IPS-NIHi11 (cell line): ENCODE results near the gene ATP6V0B.

Experiments
- DNase-seq: peaks from one replicate; pipeline ENCODE4 v3.0.0; 2012; ENCODE audit warnings: mixed read lengths, low spot score

ATP6V0B gene

DNA sequence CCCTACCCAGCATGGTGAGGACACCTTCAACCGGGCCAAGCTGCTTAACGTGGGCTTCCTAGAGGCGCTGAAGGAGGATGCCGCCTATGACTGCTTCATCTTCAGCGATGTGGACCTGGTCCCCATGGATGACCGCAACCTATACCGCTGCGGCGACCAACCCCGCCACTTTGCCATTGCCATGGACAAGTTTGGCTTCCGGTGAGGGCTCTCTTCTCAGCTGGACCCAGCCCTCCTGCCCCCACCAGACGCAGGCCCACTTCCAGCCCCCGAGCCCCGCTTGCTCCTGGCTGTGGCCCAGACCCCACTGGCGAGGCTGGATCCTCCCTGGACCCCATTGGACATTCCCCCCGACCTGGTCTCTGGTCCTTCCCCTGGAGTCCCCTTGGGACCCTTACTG is 10.1 kb downstream of the ATP6V0B start:
- DNase-seq = no peak

DNA sequence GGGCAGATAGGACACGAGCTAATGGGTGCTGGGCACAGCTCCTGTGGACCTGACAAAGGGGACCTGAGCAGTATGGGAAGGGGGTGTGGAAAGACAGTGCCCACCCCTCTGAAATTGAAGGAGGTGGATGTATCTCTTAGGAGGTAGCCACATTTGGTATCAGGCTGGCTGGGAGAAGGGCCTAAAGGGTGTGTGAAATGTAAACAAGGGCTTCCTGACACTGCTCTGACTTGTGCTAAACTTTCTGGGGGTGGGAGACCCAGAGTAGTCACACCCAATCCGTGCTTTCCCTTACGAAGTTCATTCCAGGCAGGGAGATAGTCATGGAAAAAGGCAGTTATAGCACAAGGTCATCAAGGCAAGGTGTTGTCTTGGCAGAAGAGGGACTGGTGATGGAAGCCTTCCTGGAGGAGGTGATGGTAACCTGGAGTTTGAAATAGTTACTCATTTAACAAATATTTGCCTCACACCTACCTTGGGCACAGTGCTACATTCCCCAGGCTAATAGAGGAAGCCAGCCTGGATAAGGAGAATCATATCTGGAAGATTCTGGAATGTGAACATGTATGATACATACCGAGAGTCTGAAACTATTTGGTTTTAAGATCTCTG is 11.3 kb downstream of the ATP6V0B start:
- DNase-seq = no peak

DNA sequence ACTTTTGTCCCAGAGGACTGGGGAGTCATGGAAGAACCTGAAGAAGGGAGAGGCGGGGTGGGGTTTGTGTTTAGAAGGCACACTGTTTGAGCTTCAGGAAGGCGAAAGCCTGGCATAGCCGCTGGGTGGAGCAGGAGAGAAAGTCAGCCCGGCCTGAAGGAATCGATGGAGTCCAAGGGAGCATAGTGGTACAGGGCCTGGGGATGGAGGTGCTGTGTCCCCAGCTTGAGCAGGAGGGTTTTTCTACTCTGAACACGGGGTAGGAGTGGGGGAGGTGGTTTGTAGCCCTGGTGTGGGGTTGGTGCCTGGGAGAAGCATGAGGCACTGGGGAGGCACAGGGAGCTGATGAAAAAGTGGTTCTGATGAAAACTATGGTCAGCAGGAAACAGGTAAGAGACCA is 12.0 kb downstream of the ATP6V0B start:
- DNase-seq = no peak

- DNase-seq = no peak
Observed at GRCh38 chr1:43987159-43987902, 12.6 kb downstream of the ATP6V0B start.

DNA sequence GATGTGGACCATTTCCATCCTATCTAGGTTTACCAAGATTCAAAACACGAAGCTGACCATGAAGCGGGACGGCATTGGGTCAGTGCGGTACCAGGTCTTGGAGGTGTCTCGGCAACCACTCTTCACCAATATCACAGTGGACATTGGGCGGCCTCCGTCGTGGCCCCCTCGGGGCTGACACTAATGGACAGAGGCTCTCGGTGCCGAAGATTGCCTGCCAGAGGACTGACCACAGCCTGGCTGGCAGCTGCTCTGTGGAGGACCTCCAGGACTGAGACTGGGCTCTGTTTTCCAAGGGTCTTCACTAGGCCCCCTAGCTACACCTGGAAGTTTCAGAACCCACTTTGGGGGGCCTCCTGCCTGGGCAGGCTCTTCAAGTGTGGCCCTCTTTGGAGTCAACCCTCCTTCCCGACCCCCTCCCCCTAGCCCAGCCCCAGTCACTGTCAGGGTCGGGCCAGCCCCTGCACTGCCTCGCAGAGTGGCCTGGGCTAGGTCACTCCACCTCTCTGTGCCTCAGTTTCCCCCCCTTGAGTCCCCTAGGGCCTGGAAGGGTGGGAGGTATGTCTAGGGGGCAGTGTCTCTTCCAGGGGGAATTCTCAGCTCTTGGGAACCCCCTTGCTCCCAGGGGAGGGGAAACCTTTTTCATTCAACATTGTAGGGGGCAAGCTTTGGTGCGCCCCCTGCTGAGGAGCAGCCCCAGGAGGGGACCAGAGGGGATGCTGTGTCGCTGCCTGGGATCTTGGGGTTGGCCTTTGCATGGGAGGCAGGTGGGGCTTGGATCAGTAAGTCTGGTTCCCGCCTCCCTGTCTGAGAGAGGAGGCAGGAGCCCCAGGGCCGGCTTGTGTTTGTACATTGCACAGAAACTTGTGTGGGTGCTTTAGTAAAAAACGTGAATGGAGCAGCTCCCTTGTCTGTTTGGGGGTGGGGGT is 15.8 kb downstream of the ATP6V0B start:
- no peak for DNase-seq

GRCh38 chr1:43991200-43991475 is 16.4 kb downstream of the ATP6V0B start:
- DNase-seq = no peak

GRCh38 chr1:43991476-43992231 is 16.9 kb downstream of the ATP6V0B start, which contains the start of gene CCDC24:
CCDC24 (plus strand) TSS chr1:43991599; CDS start chr1:43991879, 280 bp downstream.
- peak; percentile 88 for DNase-seq

GRCh38 chr1:43992232-43992995 is 17.7 kb downstream of the ATP6V0B start:
- no peak for DNase-seq

GRCh38 chr1:43993206-43993914 is 18.6 kb downstream of the ATP6V0B start:
- no peak for DNase-seq

GRCh38 chr1:43994071-43994470 is 19.3 kb downstream of the ATP6V0B start:
- DNase-seq = no peak

DNA sequence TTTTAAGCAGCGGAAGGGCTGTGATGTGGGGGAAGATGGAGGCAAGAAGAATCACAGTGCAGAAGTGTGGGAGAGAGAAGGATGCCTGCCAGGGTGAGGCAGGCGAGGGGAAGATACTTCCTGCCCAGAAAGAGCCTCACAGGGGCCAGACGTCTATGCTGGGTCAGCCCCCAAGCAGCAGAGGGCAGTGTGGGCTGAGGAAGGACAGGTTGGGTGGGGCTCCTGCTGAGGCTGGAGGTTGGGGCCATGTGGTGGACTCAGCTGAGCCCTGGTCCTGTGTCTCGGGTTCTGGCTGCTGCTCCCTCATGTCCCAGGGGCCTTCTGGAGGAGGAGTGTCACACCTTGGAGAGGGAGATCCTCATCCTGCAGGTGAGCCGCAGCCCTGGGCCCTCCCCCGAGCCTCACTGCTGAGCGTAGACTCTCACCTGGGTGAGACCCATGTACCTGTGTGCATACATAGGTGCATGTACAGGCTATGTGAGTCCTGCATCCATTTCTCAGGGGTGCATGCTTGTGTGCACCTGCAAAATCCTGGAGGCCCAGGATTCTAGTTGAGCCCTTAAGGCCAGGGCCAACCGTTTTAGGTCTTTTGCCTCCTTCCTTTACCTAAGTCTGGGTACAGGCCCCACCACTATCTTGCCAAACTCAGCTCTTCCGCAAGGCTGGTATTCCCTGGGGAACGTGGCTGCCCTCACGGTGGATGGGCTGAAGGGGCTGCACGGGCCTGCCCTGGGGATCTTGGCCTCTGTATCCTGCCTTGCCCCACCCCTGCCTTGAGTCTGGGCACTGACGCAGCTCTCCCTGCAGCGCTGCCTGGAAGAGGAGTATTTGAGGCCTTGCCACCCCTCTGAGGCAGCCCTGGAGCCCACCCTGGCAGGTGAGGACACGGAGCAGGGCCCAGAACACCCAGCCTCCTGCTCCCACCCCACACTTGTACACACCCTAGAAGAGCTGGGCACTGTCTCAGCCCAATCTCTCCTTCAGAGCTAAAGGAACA is 20.3 kb downstream of the ATP6V0B start:
- peak; percentile 74 for DNase-seq

DNA sequence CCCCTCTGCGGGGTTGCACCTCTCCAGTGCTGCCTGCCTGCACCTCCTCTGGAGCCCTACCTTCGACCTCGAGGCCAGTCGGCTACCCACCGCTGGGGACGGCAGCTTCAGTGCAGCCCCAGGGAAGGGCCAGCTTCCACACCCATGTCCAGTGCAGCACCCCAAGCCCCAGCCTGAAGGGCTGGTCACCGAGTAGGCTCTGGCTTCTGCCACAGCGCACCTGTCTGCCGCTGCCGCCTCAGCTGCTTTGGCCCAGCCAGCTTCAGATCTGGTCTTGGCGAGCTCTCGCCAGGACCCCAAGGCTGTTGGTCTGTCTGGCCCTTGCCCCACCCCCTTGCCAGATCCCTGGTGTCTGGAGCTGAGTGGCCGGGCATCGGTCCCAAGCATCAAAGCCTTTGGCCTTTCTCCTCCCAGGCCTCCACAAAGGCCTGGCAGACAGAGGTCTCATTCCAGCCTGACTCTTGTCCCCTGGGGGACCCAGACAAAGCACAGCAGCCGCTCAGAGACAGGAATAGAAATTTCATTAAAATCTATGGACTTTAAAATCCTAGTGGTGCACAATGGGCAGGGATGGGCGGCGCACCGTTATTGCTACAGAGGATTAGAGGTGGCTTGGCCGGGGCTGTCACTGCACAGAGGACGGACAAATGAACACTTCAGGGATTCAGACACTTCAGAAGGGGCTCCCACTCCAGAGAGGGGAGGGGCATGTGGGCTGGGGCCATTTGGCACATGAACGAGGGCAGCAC is 21.4 kb downstream of the ATP6V0B start:
- no peak for DNase-seq

- no peak for DNase-seq
Observed at GRCh38 chr1:43996733-43997115, 22.0 kb downstream of the ATP6V0B start.

DNA sequence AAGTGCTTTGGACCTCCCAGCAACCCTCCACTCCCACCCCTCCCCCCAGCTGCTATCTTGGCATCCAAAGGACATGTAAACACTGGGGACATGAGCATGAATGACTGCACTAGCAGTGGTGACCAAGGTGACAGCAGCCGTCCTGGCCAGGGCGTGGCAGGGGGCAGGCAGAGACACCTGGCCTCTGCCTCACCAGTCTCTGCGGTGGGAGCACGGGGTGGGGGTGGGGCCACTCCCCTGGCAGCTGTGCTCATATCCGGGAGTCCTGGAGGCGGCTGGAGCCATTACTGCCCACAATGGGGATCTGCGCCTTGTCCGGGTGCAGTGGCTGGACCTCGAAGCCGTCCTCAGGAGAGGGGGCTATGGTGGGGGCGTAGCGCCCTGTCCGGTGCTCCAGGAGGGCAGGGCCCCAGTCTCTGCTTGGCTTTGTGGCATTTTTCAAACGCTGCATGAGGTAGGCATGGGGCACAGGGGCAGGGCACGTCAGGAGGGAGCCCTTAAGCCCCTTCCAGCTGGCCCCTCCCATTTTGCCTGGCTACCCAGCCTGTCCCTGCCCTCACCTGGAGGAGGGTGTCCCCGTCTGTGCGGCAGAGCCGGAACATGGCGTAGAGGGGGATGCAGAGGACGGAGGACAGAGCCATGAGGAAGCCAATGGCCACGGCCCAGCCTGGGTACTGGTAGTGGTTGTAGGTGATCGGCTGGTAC is 22.7 kb downstream of the ATP6V0B start:
- no peak for DNase-seq

DNA sequence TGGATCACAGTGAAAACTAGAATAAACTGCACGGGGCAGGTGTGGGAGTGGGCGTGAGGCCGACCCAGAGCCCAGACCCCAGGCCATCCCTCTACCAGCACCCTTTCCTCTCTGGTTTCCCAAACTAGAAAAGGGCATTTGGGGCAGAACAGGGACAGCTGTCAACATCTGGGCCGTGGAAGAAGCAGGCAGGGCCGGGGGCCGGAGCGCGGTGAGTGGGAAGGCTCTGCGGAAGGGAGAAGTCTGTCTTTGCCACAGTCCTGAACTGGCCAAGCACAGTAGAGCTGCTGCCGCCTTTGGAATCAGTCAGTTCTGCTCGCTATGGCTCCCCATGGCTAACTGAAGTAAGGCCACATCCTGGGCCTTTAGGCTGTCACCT is 23.2 kb downstream of the ATP6V0B start:
- DNase-seq = no peak

DNA sequence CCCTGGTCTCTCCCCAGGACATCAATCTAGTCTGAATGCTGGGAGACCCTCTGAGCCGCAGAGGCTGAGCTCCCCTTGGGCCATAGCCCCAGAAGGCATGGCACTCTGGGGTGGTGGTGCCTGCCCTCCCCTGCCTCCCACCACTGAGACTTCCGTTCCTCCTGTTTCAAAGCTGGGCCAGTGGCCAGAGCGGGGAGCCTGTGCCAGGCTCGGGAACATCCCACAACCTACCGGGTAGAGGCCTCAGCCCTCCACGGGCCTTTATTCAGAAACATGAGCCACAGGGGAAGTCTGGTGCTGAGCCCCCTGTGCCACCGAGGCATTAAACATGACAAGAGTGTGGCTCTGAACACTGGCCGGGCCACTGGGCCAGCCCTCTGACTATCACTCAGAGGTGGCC is 24.7 kb downstream of the ATP6V0B start:
- no peak for DNase-seq

- DNase-seq = no peak
Observed at GRCh38 chr1:44000122-44000665, 25.4 kb downstream of the ATP6V0B start.

DNA sequence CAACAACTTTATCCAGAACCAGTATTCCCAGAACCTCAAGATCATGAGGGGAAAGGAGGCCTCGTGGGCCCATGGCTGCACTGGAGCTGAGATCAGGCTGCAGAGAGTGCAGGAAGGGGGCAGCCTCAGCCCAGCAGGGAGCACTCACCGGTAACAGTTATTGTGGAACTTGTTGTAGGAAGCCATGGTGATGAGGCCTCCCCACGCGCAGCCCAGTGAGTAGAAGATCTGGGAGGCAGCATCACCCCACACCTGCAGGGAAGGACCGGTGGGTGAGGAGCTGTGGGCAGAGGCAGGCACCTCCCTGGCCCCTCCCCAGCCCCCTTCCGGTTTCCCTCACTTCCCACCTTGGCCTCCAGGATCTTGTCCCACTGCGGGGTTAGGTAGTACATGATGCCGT is 27.4 kb downstream of the ATP6V0B start:
- no peak for DNase-seq
